PC-9 (cell line): Measurements from ENCODE around the gene CAPN5. TPM values are rescaled to one million over a fixed set of nuclear protein-coding genes. Genes with fewer than 3 reads are reported as not detected.

Experiments
- BruUV-seq: library from RNA; stranded (reverse); fragments of 400-500 nt; replicated peaks from 2 replicates; lab custom pipeline; 2021; lab: Mats Ljungman, UMichigan
- CTCF ChIA-PET: fragments of 300-600 bp; sonication (Branson Sonifier 250); formaldehyde crosslinking; loops from one replicate; lab custom pipeline; 2022; ENCODE audit warnings: antibody characterized with exemption; lab: Charles Lee
- POLR2A ChIA-PET: fragments of 300-600 bp; sonication (Branson Sonifier 250); formaldehyde crosslinking; loops from one replicate; lab custom pipeline; 2022; ENCODE audit warnings: antibody characterized with exemption; ENCODE audit not compliant: unreplicated experiment; lab: Charles Lee
- DNase-seq, 2 experiments: peaks; one replicate each; pipeline versions ENCODE4 v3.0.0 to v3.0.0-alpha.2; 2015 to 2022; ENCODE audit warnings: mixed read lengths in 1 of 2
- H2AFZ ChIP-seq: fragments of 200-600 bp; sonication (generic); 2 replicates; pipeline ENCODE4 v1.8.1; 2017; ENCODE audit warnings: antibody characterized with exemption
- H3F3A ChIP-seq: fragments of 200-600 bp; sonication (generic); 2 replicates; pipeline ENCODE4 v1.8.1; 2017; ENCODE audit warnings: antibody characterized with exemption, mild to moderate bottlenecking, low read depth; ENCODE audit not compliant: insufficient read depth
- H3K27ac ChIP-seq: fragments of 200-600 bp; sonication (generic); 2 replicates; pipeline ENCODE4 v1.6.1; 2016; ENCODE audit warnings: mixed run types
- H3K27me3 ChIP-seq: fragments of 200-600 bp; sonication (generic); 2 replicates; pipeline ENCODE4 v1.6.1; 2016; ENCODE audit warnings: low read depth, mixed run types; ENCODE audit not compliant: insufficient read depth
- H3K36me3 ChIP-seq: fragments of 200-600 bp; sonication (generic); 2 replicates; pipeline ENCODE4 v1.6.1; 2016; ENCODE audit warnings: low read depth, mixed run types
- H3K4me1 ChIP-seq: fragments of 200-600 bp; sonication (generic); replicated peaks from 2 replicates; pipeline ENCODE4 v1.6.1; 2016; ENCODE audit warnings: mixed run types; ENCODE audit not compliant: insufficient read depth
- H3K4me2 ChIP-seq: fragments of 200-600 bp; sonication (generic); 2 replicates; pipeline ENCODE4 v1.6.1; 2017; ENCODE audit warnings: mixed run types
- H3K4me3 ChIP-seq: fragments of 200-600 bp; sonication (generic); 2 replicates; pipeline ENCODE4 v1.6.1; 2016; ENCODE audit warnings: mixed run types
- H3K79me2 ChIP-seq: fragments of 200-600 bp; sonication (generic); 2 replicates; pipeline ENCODE4 v1.6.1; 2017; ENCODE audit warnings: low read depth, mixed run types
- H3K9me2 ChIP-seq: fragments of 200-600 bp; sonication (generic); 2 replicates; pipeline ENCODE4 v1.8.1; 2017; ENCODE audit warnings: mild to moderate bottlenecking; ENCODE audit not compliant: insufficient read depth
- H3K9me3 ChIP-seq: fragments of 200-600 bp; sonication (generic); 2 replicates; pipeline ENCODE4 v1.8.1; 2016; ENCODE audit warnings: low read depth; ENCODE audit not compliant: insufficient read depth
- H4K20me1 ChIP-seq: fragments of 200-600 bp; sonication (generic); 2 replicates; pipeline ENCODE4 v1.8.1; 2017; ENCODE audit not compliant: insufficient read depth
- EZH2 ChIP-seq: fragments of 200-600 bp; sonication (generic); IDR thresholded peaks from 2 replicates; pipeline ENCODE4 v1.8.0; 2017; ENCODE audit warnings: antibody characterized with exemption, low read depth
- intact Hi-C: fragments of 100-400 bp; cut with micrococcal nuclease; formaldehyde crosslinking; loops from one replicate; pipeline ENCODE4 v1.10.0; 2022; ENCODE audit not compliant: unreplicated experiment
- total RNA-seq: library from RNA; stranded (reverse); gene quantifications from 2 replicates; pipeline ENCODE4 v1.2.3, GENCODE V29; 2021
- TF ChIP-seq, protein P1 (sequence below): fragments of 200-600 bp; sonication (generic); conservative IDR thresholded peaks from 2 replicates; pipeline ENCODE4 v1.6.1; 2017; ENCODE audit warnings: mixed run types, antibody characterized with exemption, mild to moderate bottlenecking, moderate library complexity

CAPN5 gene
- total RNA-seq, 1 experiment from 2014 or later, result 9.9 TPM

- no peak overlapping the region for H3K4me3 ChIP-seq
- no TSS peak for BruUV-seq
- DNase-seq, result no peak
- no peaks in the 10 kb centered on the region for H3K9me2 ChIP-seq
- no peaks in the 10 kb centered on the region for H3K36me3 ChIP-seq
- H3K4me1 ChIP-seq, result peaks cover 40% of the 10 kb centered on the region
- H3K27me3 ChIP-seq, result no peaks in the 10 kb centered on the region
- no peaks in the 10 kb centered on the region for H3K9me3 ChIP-seq
- H3K79me2 ChIP-seq, result no peaks in the 10 kb centered on the region
- POLR2A ChIA-PET, result no interaction called here
- H3K4me2 ChIP-seq, result no peak overlapping the region
- CTCF ChIA-PET, result no interaction called here
- H4K20me1 ChIP-seq, result no peaks in the 10 kb centered on the region
- peaks cover 21% of the 10 kb centered on the region; the same call in 1 of the 2 replicates for H3F3A ChIP-seq
- intact Hi-C loops, result loop anchor here (5.0 kb wide), 1 partner anchor 548 kb away; no protein-coding TSS in a partner anchor
- H2AFZ ChIP-seq, result no peak overlapping the region
- no peak for TF ChIP-seq EZH2
- TF ChIP-seq, protein P1, sequence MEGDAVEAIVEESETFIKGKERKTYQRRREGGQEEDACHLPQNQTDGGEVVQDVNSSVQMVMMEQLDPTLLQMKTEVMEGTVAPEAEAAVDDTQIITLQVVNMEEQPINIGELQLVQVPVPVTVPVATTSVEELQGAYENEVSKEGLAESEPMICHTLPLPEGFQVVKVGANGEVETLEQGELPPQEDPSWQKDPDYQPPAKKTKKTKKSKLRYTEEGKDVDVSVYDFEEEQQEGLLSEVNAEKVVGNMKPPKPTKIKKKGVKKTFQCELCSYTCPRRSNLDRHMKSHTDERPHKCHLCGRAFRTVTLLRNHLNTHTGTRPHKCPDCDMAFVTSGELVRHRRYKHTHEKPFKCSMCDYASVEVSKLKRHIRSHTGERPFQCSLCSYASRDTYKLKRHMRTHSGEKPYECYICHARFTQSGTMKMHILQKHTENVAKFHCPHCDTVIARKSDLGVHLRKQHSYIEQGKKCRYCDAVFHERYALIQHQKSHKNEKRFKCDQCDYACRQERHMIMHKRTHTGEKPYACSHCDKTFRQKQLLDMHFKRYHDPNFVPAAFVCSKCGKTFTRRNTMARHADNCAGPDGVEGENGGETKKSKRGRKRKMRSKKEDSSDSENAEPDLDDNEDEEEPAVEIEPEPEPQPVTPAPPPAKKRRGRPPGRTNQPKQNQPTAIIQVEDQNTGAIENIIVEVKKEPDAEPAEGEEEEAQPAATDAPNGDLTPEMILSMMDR, result no peak
- no peak overlapping the region for H3K27ac ChIP-seq
Measured at GRCh38 chr11:77069336-77069968, 2.7 kb downstream of the CAPN5 start.

DNA sequence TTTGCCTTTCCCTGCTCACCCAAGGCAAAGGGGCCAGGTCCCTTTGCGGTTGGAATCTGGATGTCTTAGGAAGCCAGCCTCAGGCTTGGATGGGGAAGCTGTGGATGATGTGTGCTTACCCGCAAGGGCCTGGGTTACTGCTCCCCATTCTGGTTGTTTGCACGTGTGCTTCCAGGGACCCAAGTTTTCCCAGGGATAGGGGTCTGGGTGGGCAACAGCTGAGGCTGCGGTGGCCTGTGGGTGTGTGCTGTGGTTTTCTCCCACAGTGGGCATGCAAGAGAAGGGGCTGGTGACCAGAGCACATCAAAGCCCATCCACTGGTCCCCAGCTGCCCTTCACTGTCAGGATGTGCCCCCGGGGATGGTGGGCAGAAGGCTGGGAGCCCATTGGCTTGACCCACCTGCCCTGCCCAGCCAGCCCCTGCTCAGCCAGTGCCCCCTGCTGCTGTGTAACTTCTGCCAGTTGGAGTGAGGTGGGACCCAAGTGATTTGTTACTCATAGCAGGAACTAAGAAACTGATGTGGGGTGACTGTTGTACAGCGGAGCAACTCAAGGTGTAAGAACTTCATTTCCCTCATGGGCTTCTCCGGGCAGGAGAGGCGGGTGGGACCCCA is 3.3 kb downstream of the CAPN5 start:
- peaks cover 21% of the 10 kb centered on the region; the same call in 1 of the 2 replicates for H3F3A ChIP-seq
- H3K27me3 ChIP-seq, result no peaks in the 10 kb centered on the region
- TF ChIP-seq, protein P1, result no peak
- TF ChIP-seq EZH2, result no peak
- BruUV-seq, result no TSS peak
- no peaks in the 10 kb centered on the region for H3K9me2 ChIP-seq
- peaks cover 46% of the 10 kb centered on the region for H3K4me1 ChIP-seq
- no peak overlapping the region for H3K4me2 ChIP-seq
- H3K4me3 ChIP-seq, result no peak overlapping the region
- H2AFZ ChIP-seq, result no peak overlapping the region
- H3K79me2 ChIP-seq, result no peaks in the 10 kb centered on the region
- DNase-seq, result no peak
- ChIA-PET CTCF (no interaction called here), POLR2A (no interaction called here)
- no peaks in the 10 kb centered on the region for H4K20me1 ChIP-seq
- no peak overlapping the region for H3K27ac ChIP-seq
- no peaks in the 10 kb centered on the region for H3K36me3 ChIP-seq
- no peaks in the 10 kb centered on the region for H3K9me3 ChIP-seq
- intact Hi-C loops, result loop anchor here (5.0 kb wide), 1 partner anchor 547 kb away; no protein-coding TSS in a partner anchor

DNA sequence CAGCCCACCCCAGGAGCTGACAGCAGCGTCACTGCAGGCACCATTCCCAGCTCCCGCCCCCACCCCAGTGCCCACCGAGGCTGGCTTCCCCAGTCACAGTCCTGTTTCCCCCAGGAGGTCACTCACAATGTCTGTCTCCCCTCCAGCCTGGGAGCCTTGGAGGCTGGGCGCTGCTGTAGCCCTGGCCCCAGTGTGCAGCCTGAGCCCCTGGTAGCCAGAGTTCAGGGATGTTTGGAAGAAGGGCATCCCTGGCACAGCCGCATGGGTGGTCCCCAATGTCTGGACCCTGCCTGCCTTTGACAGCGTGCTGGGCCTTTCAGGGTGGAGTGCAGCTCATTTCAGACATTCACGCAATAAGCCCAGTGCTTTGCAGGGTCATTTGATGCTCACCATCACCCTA is 4.3 kb downstream of the CAPN5 start:
- no peak for DNase-seq
- H3F3A ChIP-seq, result peaks cover 21% of the 10 kb centered on the region; the same call in 1 of the 2 replicates
- H3K9me3 ChIP-seq, result no peaks in the 10 kb centered on the region
- no peaks in the 10 kb centered on the region for H3K27me3 ChIP-seq
- intact Hi-C loops, result no loop called here
- BruUV-seq, result no TSS peak
- CTCF ChIA-PET, result no interaction called here
- POLR2A ChIA-PET, result no interaction called here
- no peak overlapping the region for H3K27ac ChIP-seq
- no peak overlapping the region for H2AFZ ChIP-seq
- no peak overlapping the region for H3K4me3 ChIP-seq
- no peaks in the 10 kb centered on the region for H3K79me2 ChIP-seq
- no peaks in the 10 kb centered on the region for H4K20me1 ChIP-seq
- TF ChIP-seq EZH2, result no peak
- TF ChIP-seq, protein P1, result no peak
- no peak overlapping the region for H3K4me2 ChIP-seq
- no peaks in the 10 kb centered on the region for H3K9me2 ChIP-seq
- no peaks in the 10 kb centered on the region for H3K36me3 ChIP-seq
- H3K4me1 ChIP-seq, result peaks cover 56% of the 10 kb centered on the region
